Stimulated activated CD4-positive, alpha-beta T cell treated with anti-CD3 and anti-CD28 coated beads, Interleukin-12 subunit alpha, Interleukin-12 subunit beta, amount 100 ng/mL, for 4 hours (primary cell): ENCODE data around the gene ENSA.
A peak's percentile ranks its signal among the peaks of the same experiment; 100 is the strongest.
"Not testable (repeated sequence)": the region's sequence is repeated elsewhere in the genome, so short reads cannot be mapped to it uniquely, and the experiment has no call there.

Experiments used
- DNase-seq: peaks from one replicate; pipeline ENCODE4 v3.0.0-alpha.2; 2020

ENSA gene

GRCh38 chr1:150621497-150622302 is 7.7 kb downstream of the ENSA start:
- DNase-seq: peak; percentile 41

GRCh38 chr1:150620919-150621318 is 8.5 kb downstream of the ENSA start:
- DNase-seq: no peak

- DNase-seq: no peak
These were observed 9.6 kb downstream of the ENSA start for GRCh38 chr1:150619576-150620509.

GRCh38 chr1:150615346-150616201 is 13.8 kb downstream of the ENSA start:
- DNase-seq: no peak

- DNase-seq: no peak
These were observed 16.1 kb downstream of the ENSA start for GRCh38 chr1:150613061-150613920.

GRCh38 chr1:150612014-150612345 is 17.4 kb downstream of the ENSA start:
- no peak for DNase-seq

- DNase-seq: no peak
These were observed 18.8 kb downstream of the ENSA start for GRCh38 chr1:150610576-150610975.

GRCh38 chr1:150609732-150610131 is 19.7 kb downstream of the ENSA start:
- DNase-seq: no peak

GRCh38 chr1:150606463-150607142 is 22.8 kb downstream of the ENSA start:
- no peak for DNase-seq

GRCh38 chr1:150605451-150605731 is 24.0 kb downstream of the ENSA start:
- not testable (repeated sequence) for DNase-seq

- no peak for DNase-seq
These were observed 25.2 kb downstream of the ENSA start for GRCh38 chr1:150604226-150604588.

GRCh38 chr1:150603711-150604110 is 25.7 kb downstream of the ENSA start:
- DNase-seq: no peak

- not testable (repeated sequence) for DNase-seq
These were observed 27.0 kb downstream of the ENSA start for GRCh38 chr1:150602372-150602771.

GRCh38 chr1:150601540-150601939 is 27.9 kb downstream of the ENSA start:
- no peak for DNase-seq

- not testable (repeated sequence) for DNase-seq
These were observed 31.1 kb downstream of the ENSA start for GRCh38 chr1:150598346-150598745.

GRCh38 chr1:150596976-150597375 is 32.4 kb downstream of the ENSA start:
- no peak for DNase-seq

GRCh38 chr1:150596095-150596892 is 33.1 kb downstream of the ENSA start:
- DNase-seq: no peak

- DNase-seq: no peak
These were observed 47.0 kb downstream of the ENSA start for GRCh38 chr1:150582371-150582770.

GRCh38 chr1:150581962-150582361 is 47.5 kb downstream of the ENSA start:
- not testable (repeated sequence) for DNase-seq

- not testable (repeated sequence) for DNase-seq
These were observed 48.0 kb downstream of the ENSA start for GRCh38 chr1:150581437-150581836.

- not testable (repeated sequence) for DNase-seq
These were observed 48.4 kb downstream of the ENSA start for GRCh38 chr1:150580966-150581365.
